NCI-H1105 treated with DMSO at 0.1 percent for 48 hours (cell line): Measurements from ENCODE around the gene DUSP16.
"Not testable (repeated sequence)": the region's sequence is repeated elsewhere in the genome, so short reads cannot be mapped to it uniquely, and the experiment has no call there.

ENCODE experiments used
- DNase-seq: peaks from one replicate; lab custom pipeline; 2025; lab: John Stamatoyannopoulos, UW

Gene DUSP16

GRCh38 chr12:12583510-12584178 is 21.0 kb upstream of the DUSP16 start:
- no peak for DNase-seq

DNA sequence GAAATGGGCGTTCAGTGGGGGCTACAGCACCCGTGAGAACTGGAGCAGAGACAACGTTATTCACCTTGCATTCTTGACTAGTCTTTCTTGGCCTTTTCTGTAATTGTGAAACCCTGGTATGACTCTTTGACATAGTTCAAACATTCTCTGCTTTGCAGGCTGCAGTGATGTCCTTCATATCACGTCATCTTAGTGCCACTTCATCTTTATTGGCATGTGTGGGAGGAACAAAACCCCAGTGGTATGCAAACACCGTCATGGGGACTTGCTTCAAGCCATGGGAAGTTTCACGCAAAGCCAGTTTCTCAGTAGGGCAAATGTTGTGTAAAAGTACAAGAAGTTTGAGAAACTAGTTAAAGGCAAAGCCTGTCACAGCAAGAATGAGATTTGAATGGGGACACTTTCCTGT is 20.2 kb upstream of the DUSP16 start:
- no peak for DNase-seq

GRCh38 chr12:12582193-12582881 is 19.7 kb upstream of the DUSP16 start:
- no peak for DNase-seq

DNA sequence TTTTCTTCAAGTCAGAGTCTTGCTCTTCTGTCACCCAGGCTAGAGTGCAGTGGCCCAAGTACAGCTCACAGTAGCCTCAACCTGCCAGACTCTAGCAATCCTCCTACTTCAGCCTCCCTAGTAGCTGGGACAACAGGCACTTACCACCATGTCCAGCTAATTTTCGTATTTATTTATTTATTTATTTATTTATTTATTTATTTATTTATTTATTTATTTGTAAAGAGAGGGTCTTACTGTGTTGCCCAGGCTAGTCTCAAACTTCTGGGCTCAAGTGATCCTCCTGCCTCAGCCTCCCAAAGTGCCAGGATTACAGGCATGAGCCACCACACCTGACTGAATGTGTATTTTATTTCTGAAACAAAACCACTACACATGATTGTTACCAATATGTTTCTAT is 18.1 kb upstream of the DUSP16 start:
- DNase-seq: not testable (repeated sequence)

GRCh38 chr12:12577786-12578185 is 15.1 kb upstream of the DUSP16 start:
- no peak for DNase-seq

- DNase-seq: no peak
These were observed 10.0 kb upstream of the DUSP16 start for GRCh38 chr12:12572659-12573058.

- not testable (repeated sequence) for DNase-seq
These were observed 3.3 kb upstream of the DUSP16 start for GRCh38 chr12:12565971-12566370.

DNA sequence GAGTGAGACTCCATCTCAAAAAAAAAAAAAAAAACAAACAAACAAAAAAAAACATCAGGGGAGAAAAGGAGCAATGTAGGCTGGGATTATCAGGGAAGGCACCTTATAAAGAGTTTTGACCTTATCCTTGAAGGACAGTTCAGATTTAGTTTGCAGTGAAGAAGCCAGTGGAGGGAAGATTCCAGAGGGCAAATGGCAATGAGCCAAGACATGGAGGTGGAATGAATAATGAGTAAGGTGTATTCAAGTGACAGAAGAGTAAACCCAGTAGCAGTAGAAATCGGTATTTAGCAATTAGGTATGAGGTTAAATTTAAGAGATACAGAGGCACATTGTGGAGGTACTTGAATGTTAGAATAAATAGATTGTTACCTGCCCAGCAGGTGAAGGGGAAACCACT is 2.2 kb upstream of the DUSP16 start:
- DNase-seq: no peak

GRCh38 chr12:12563290-12563928 is 746 bp upstream of the DUSP16 start:
- DNase-seq: no peak

DNA sequence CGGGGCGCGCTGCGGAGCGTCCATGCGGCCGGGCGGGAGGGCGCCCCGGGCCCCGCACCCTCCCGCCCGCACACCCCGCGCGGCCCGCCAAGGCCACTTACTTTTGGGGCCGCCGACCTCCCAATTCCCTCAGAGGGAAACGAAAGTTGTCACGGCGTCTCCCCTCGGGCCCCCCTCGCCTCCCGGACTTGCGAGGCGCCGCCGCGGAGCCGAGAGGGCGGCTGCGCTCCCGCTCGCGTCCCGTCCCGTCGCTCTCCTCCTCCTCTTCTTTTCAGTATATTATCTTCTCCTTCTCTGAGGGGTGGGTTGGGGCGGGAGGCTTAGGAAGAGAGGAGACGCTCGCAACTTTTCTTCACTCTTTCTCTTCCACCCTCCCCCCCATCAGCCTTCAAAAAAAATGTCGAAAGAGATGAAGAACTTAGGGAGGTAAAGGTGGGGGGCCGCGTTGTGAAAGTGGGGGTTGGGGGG is 613 bp downstream of the DUSP16 start:
- no peak for DNase-seq

- peak; percentile 48 for DNase-seq
These were observed 1.2 kb downstream of the DUSP16 start for GRCh38 chr12:12561371-12562015.

- DNase-seq: peak; percentile 63
These were observed 1.9 kb downstream of the DUSP16 start for GRCh38 chr12:12560587-12561370.

- no peak for DNase-seq
These were observed 2.9 kb downstream of the DUSP16 start for GRCh38 chr12:12559719-12560296.

DNA sequence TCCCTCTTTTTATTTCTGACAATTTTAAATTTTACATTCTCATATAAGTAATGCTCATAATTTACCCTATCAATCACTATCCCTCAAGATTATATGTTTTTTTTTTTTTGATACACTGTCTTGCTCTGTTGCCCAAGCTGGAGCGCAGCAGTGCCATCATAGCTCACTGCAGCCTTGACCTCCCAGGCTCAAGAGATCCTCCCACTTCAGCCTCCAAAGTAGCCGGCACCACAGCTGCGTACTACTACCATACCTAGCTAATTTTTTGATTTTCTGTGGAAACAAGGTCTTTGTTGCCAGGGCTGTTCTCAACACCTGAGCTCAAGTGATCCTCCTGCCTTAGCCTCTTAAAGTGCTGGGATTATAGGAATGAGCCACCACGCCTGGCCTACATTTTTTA is 4.4 kb downstream of the DUSP16 start:
- no peak for DNase-seq

DNA sequence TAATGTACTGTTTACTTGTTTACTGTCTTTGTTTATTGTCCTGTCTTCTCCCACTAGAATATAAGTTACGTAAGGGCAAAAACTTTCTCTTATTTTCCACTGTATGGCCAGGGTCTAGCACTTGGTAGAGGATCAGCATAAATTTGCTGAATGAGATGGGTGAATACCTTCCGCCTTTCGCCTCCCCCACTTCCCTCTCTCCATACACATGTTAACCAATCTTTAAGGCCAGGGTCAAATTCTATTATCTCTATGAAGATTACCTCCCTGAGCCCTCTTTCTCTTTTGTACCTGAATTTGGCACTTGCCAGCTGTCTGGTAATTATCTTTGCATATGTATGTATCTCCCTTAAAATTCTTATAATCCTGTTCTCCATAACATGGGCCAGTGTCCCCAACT is 4.9 kb downstream of the DUSP16 start:
- no peak for DNase-seq

DNA sequence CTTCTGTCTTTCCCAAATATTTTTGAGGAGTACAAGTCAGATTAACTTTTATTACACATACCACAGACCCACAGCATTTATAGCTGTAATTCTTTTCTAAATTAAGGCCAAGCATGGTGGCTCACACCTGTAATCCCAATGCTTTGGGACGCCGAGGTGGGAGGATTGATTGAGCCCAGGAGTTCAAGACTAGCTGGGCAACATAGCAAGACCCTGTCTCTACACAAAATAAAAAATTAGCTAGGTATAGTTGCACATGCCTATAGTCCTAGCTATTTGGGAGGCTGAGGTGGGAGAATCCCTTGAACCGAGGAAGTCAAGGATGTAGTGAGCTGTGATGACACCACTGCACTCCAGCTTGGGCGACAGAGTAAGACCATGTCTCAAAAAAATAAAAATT is 7.0 kb downstream of the DUSP16 start:
- DNase-seq: no peak

- no peak for DNase-seq
These were observed 9.4 kb downstream of the DUSP16 start for GRCh38 chr12:12553208-12553785.

GRCh38 chr12:12551115-12551514 is 11.5 kb downstream of the DUSP16 start:
- no peak for DNase-seq

GRCh38 chr12:12550277-12550676 is 12.4 kb downstream of the DUSP16 start:
- no peak for DNase-seq

GRCh38 chr12:12549426-12549825 is 13.2 kb downstream of the DUSP16 start:
- DNase-seq: no peak

- DNase-seq: no peak
These were observed 13.9 kb downstream of the DUSP16 start for GRCh38 chr12:12548713-12549112.
